22Rv1 (cell line): Measurements from ENCODE around the gene DEFB112.

Experiments used
- H3K27ac ChIP-seq: fragments of 450-650 bp; 2 replicates; pipeline ENCODE4 v1.5.1; 2017
- CTCF ChIP-seq: fragments of 450-650 bp; IDR thresholded peaks from 2 replicates; pipeline ENCODE4 v1.5.1; 2017; ENCODE audit warnings: mild to moderate bottlenecking
- ZFX ChIP-seq: fragments of 450-650 bp; IDR thresholded peaks from 2 replicates; pipeline ENCODE4 v1.6.1; 2017; ENCODE audit warnings: antibody characterized with exemption, borderline replicate concordance

The DEFB112 gene

GRCh38 chr6:50056242-50056641 is 6.5 kb upstream of the DEFB112 start:
- no peak overlapping the region for H3K27ac ChIP-seq
- no peak for TF ChIP-seq CTCF
- no peak for TF ChIP-seq ZFX

GRCh38 chr6:50047026-50047425 is 2.7 kb downstream of the DEFB112 start:
- H3K27ac ChIP-seq: no peak overlapping the region
- TF ChIP-seq ZFX: no peak
- no peak for TF ChIP-seq CTCF

- TF ChIP-seq CTCF (peak; percentile 83), ZFX (no peak)
Observed at GRCh38 chr6:50030777-50031562, 18.8 kb downstream of the DEFB112 start.

GRCh38 chr6:50030350-50030749 is 19.4 kb downstream of the DEFB112 start:
- H3K27ac ChIP-seq: no peak overlapping the region
- TF ChIP-seq CTCF (no peak), ZFX (no peak)

More at GRCh38 chr6:50030777-50031562, 18.8 kb downstream of the DEFB112 start:
- H3K27ac ChIP-seq: no peak overlapping the region

- H3K27ac ChIP-seq: no peak overlapping the region
- TF ChIP-seq CTCF (no peak), ZFX (no peak)
Observed at GRCh38 chr6:50025258-50025657, 24.5 kb downstream of the DEFB112 start.

GRCh38 chr6:50021894-50022293 is 27.8 kb downstream of the DEFB112 start, which contains the start of gene DEFB110:
Gene DEFB110, minus strand, starts transcription at chr6:50021994. Its CDS starts 59 bp downstream, at chr6:50021935.
- TF ChIP-seq ZFX: no peak
- no peak for TF ChIP-seq CTCF
- no peak within 1 kb of the TSS for H3K27ac ChIP-seq

- H3K27ac ChIP-seq: no peak overlapping the region
- no peak for TF ChIP-seq ZFX
- TF ChIP-seq CTCF: no peak
Observed at GRCh38 chr6:50007819-50008218, 41.9 kb downstream of the DEFB112 start.
